HEK293 (cell line): ENCODE data around the gene RNF149.

Experiments
- CTCF ChIP-seq: fragments of 450-650 bp; formaldehyde crosslinking; IDR thresholded peaks from 2 replicates; pipeline ENCODE4 v1.5.1; 2016; ENCODE audit warnings: missing biosample characterization, missing genetic modification characterization
- HIC1 ChIP-seq: fragments of 450-650 bp; formaldehyde crosslinking; IDR thresholded peaks from 2 replicates; pipeline ENCODE4 v1.5.1; 2016; ENCODE audit warnings: missing biosample characterization, missing genetic modification characterization
- KLF16 ChIP-seq: fragments of 450-650 bp; formaldehyde crosslinking; IDR thresholded peaks from 2 replicates; pipeline ENCODE4 v1.5.1; 2017; ENCODE audit warnings: missing biosample characterization, missing genetic modification characterization
- ZBTB26 ChIP-seq: fragments of 450-650 bp; formaldehyde crosslinking; optimal IDR thresholded peaks from 2 replicates; pipeline ENCODE3; 2016; ENCODE audit warnings: missing biosample characterization, mild to moderate bottlenecking, missing genetic modification characterization
- ZNF114 ChIP-seq: fragments of 450-650 bp; formaldehyde crosslinking; IDR thresholded peaks from 2 replicates; pipeline ENCODE4 v1.5.0; 2017; ENCODE audit warnings: missing biosample characterization, missing genetic modification characterization
- ZNF121 ChIP-seq: fragments of 450-650 bp; formaldehyde crosslinking; IDR thresholded peaks from 2 replicates; pipeline ENCODE4 v1.5.1; 2016; ENCODE audit warnings: missing biosample characterization, missing genetic modification characterization
- ZNF248 ChIP-seq: fragments of 450-650 bp; formaldehyde crosslinking; IDR thresholded peaks from 2 replicates; pipeline ENCODE4 v1.5.1; 2017; ENCODE audit warnings: missing biosample characterization, missing genetic modification characterization
- ZNF362 ChIP-seq: fragments of 450-650 bp; formaldehyde crosslinking; IDR thresholded peaks from 2 replicates; pipeline ENCODE4 v1.5.1; 2016; ENCODE audit warnings: missing biosample characterization, missing genetic modification characterization
- ZNF561 ChIP-seq: fragments of 450-650 bp; IDR thresholded peaks from 2 replicates; pipeline ENCODE4 v1.5.1; 2018; ENCODE audit warnings: missing biosample characterization, missing genetic modification characterization, borderline replicate concordance
- ZNF707 ChIP-seq: fragments of 450-650 bp; formaldehyde crosslinking; IDR thresholded peaks from 2 replicates; pipeline ENCODE4 v1.5.1; 2016; ENCODE audit warnings: missing biosample characterization, missing genetic modification characterization
- ZNF747 ChIP-seq: fragments of 450-650 bp; formaldehyde crosslinking; IDR thresholded peaks from 2 replicates; pipeline ENCODE4 v1.5.1; 2016; ENCODE audit warnings: missing biosample characterization, missing genetic modification characterization
- ZNF776 ChIP-seq: fragments of 450-650 bp; formaldehyde crosslinking; IDR thresholded peaks from 2 replicates; pipeline ENCODE4 v1.5.0; 2017; ENCODE audit warnings: missing biosample characterization, missing genetic modification characterization, borderline replicate concordance

GRCh38 chr2:101348883-101349282 lies 40.4 kb upstream of the RNF149 start:
- no peak for TF ChIP-seq CTCF (tag by site-specific recombination)
- no peak for TF ChIP-seq ZNF776
- TF ChIP-seq ZNF121 (tag by site-specific recombination) = no peak
- no peak for TF ChIP-seq KLF16 (tag by site-specific recombination)
- TF ChIP-seq ZBTB26 (tag by site-specific recombination) = no peak
- TF ChIP-seq ZNF561 (tag by site-specific recombination) = no peak
- no peak for TF ChIP-seq ZNF707
- TF ChIP-seq ZNF747 (tag by site-specific recombination) = no peak
- TF ChIP-seq HIC1 (tag by site-specific recombination) = no peak
- TF ChIP-seq ZNF362 (tag by site-specific recombination) = no peak
- TF ChIP-seq ZNF114 (tag by site-specific recombination) = no peak
- TF ChIP-seq ZNF248 (tag by site-specific recombination) = no peak
